ENCODE measurements around the gene MRPL27.

DNA sequence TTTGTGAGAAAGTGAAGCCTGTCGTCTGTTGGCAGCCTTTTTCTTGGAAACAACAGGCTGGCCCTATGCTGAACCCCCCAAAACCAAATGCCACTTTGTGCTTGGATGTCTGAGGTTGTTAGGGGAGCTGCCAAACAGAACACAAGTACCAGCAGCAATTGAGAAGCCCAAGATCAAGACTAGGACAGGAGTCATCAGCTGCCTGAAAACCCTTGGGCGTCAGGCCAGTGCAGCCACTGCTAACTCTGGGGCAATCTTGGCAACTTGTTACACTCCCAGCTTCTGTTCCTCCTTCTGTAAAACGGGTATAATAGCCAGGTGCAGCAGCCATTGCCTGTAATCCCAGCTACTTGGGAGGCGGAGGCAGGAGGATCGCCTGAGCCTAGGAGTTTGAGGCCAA is 33.6 kb upstream of the MRPL27 start:
- TF ChIP-seq, protein P1, sequence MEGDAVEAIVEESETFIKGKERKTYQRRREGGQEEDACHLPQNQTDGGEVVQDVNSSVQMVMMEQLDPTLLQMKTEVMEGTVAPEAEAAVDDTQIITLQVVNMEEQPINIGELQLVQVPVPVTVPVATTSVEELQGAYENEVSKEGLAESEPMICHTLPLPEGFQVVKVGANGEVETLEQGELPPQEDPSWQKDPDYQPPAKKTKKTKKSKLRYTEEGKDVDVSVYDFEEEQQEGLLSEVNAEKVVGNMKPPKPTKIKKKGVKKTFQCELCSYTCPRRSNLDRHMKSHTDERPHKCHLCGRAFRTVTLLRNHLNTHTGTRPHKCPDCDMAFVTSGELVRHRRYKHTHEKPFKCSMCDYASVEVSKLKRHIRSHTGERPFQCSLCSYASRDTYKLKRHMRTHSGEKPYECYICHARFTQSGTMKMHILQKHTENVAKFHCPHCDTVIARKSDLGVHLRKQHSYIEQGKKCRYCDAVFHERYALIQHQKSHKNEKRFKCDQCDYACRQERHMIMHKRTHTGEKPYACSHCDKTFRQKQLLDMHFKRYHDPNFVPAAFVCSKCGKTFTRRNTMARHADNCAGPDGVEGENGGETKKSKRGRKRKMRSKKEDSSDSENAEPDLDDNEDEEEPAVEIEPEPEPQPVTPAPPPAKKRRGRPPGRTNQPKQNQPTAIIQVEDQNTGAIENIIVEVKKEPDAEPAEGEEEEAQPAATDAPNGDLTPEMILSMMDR (IDR thresholded peaks at IDR 0.05 in 8 of 11, conservative IDR thresholded peaks at IDR 0.05 in 3 of 11), result no peak
- TF ChIP-seq POLR2A (IDR thresholded peaks at IDR 0.05), result no peak

All from spleen (tissue), 7 donors.